Thymus (tissue), 11 donors: ENCODE results near the gene OLIG2. TPM values are rescaled to one million over a fixed set of nuclear protein-coding genes. Genes with fewer than 3 reads are reported as not detected.

Experiments
- DNase-seq, 9 donors: peaks; one replicate each; pipeline ENCODE4 v3.0.0-alpha.2; 2013; ENCODE audit warnings: low spot score in 9 of 9, low read depth in 6 of 9, missing footprints in 1 of 9
- H3K27ac ChIP-seq, 2 donors: one replicate each; pipeline ENCODE4 v1.5.1; 2013; ENCODE audit warnings: control low read depth in 1 of 2, low read depth in 1 of 2, low read length in 1 of 2, mild to moderate bottlenecking in 1 of 2, moderate library complexity in 1 of 2
- H3K27me3 ChIP-seq, 2 donors: one replicate each; pipeline ENCODE4 v1.5.1; 2013; ENCODE audit warnings: low read length in 1 of 2; ENCODE audit not compliant: control insufficient read depth in 2 of 2, insufficient read depth in 1 of 2
- H3K36me3 ChIP-seq, 2 donors: one replicate each; pipeline ENCODE4 v1.5.1; 2013; ENCODE audit warnings: low read length in 1 of 2, mild to moderate bottlenecking in 1 of 2, moderate library complexity in 1 of 2; ENCODE audit not compliant: control insufficient read depth in 2 of 2, insufficient read depth in 2 of 2
- H3K4me1 ChIP-seq, 2 donors: one replicate each; pipeline ENCODE4 v1.5.1; 2013; ENCODE audit warnings: low read length in 2 of 2; ENCODE audit not compliant: control insufficient read depth in 2 of 2, insufficient read depth in 2 of 2
- H3K4me3 ChIP-seq, 2 donors: one replicate each; pipeline ENCODE4 v1.5.1; 2013; ENCODE audit warnings: low read length in 2 of 2, control low read depth in 1 of 2, mild to moderate bottlenecking in 1 of 2
- H3K9me3 ChIP-seq, 2 donors: one replicate each; pipeline ENCODE4 v1.5.1; 2013; ENCODE audit warnings: low read length in 1 of 2, mild to moderate bottlenecking in 1 of 2; ENCODE audit not compliant: control insufficient read depth in 2 of 2, insufficient read depth in 1 of 2
- WGBS: extraction: QIAGEN DNeasy Blood & Tissue Kit; methylation state at CpG from one replicate; pipeline ENCODE4 v1.1.7; 2013; 5-methylcytosine and 5-hydroxymethylcytosine counted together
- polyA plus RNA-seq: library from polyadenylated mRNA; stranded (reverse); fragments of 200-250 nt; gene quantifications from one replicate; pipeline ENCODE4 v1.2.3, GENCODE V29; 2013
- total RNA-seq: library from RNA; stranded (reverse); fragments of 120-200 nt; gene quantifications from one replicate; pipeline ENCODE4 v1.2.4, GENCODE V29; 2013
- donor health status: healthy.

The OLIG2 gene
- total and polyA plus RNA-seq, 2 donors = 0.02 to 0.05 TPM

- DNase-seq = no peak
- H3K4me1 ChIP-seq = peaks cover 0 to 5% of the 10 kb centered on the region in 2 donors
- H3K27me3 ChIP-seq = peaks cover 95 to 99% of the 10 kb centered on the region in 2 donors
- no peak overlapping the region for H3K27ac ChIP-seq
- peaks cover 4 to 8% of the 10 kb centered on the region in 2 donors for H3K9me3 ChIP-seq
- WGBS = 3% methylated on average over 52 of the region's 52 CpGs
- no peak overlapping the region for H3K4me3 ChIP-seq
- H3K36me3 ChIP-seq = no peaks in the 10 kb centered on the region
Observed at GRCh38 chr21:33022828-33023573, 2.7 kb upstream of the OLIG2 start.

GRCh38 chr21:33023574-33024200 lies 2.0 kb upstream of the OLIG2 start:
- no peak overlapping the region for H3K27ac ChIP-seq
- peaks cover 4 to 8% of the 10 kb centered on the region in 2 donors for H3K9me3 ChIP-seq
- H3K36me3 ChIP-seq = no peaks in the 10 kb centered on the region
- DNase-seq = no peak
- peaks cover 0 to 5% of the 10 kb centered on the region in 2 donors for H3K4me1 ChIP-seq
- no peak overlapping the region for H3K4me3 ChIP-seq
- WGBS = 4% methylated on average over 49 of the region's 49 CpGs
- peaks cover 97 to 99% of the 10 kb centered on the region in 2 donors for H3K27me3 ChIP-seq

DNA sequence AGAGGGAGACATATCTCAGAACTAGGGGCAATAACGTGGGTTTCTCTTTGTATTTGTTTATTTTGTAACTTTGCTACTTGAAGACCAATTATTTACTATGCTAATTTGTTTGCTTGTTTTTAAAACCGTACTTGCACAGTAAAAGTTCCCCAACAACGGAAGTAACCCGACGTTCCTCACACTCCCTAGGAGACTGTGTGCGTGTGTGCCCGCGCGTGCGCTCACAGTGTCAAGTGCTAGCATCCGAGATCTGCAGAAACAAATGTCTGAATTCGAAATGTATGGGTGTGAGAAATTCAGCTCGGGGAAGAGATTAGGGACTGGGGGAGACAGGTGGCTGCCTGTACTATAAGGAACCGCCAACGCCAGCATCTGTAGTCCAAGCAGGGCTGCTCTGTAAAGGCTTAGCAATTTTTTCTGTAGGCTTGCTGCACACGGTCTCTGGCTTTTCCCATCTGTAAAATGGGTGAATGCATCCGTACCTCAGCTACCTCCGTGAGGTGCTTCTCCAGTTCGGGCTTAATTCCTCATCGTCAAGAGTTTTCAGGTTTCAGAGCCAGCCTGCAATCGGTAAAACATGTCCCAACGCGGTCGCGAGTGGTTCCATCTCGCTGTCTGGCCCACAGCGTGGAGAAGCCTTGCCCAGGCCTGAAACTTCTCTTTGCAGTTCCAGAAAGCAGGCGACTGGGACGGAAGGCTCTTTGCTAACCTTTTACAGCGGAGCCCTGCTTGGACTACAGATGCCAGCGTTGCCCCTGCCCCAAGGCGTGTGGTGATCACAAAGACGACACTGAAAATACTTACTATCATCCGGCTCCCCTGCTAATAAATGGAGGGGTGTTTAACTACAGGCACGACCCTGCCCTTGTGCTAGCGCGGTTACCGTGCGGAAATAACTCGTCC lies 1.3 kb upstream of the OLIG2 start:
- Histone ChIP-seq H3K27me3 (peaks cover 97 to 99% of the 10 kb centered on the region in 2 donors), H3K27ac (no peak overlapping the region), H3K36me3 (no peaks in the 10 kb centered on the region), H3K9me3 (peaks cover 4 to 8% of the 10 kb centered on the region in 2 donors), H3K4me1 (peaks cover 0 to 7% of the 10 kb centered on the region in 2 donors), H3K4me3 (no peak overlapping the region)
- peak in 1 of 9 donors; percentile 32 for DNase-seq
- WGBS = 12% methylated on average over 40 of the region's 40 CpGs

DNA sequence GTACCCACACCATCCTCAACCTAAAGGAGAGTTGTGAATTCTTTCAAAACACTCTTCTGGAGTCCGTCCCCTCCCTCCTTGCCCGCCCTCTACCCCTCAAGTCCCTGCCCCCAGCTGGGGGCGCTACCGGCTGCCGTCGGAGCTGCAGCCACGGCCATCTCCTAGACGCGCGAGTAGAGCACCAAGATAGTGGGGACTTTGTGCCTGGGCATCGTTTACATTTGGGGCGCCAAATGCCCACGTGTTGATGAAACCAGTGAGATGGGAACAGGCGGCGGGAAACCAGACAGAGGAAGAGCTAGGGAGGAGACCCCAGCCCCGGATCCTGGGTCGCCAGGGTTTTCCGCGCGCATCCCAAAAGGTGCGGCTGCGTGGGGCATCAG lies 638 bp upstream of the OLIG2 start:
- Histone ChIP-seq H3K4me3 (no peak overlapping the region), H3K9me3 (peaks cover 4 to 8% of the 10 kb centered on the region in 2 donors), H3K4me1 (peaks cover 0 to 8% of the 10 kb centered on the region in 2 donors), H3K27me3 (peaks cover 97 to 99% of the 10 kb centered on the region in 2 donors), H3K27ac (no peak overlapping the region), H3K36me3 (no peaks in the 10 kb centered on the region)
- DNase-seq = no peak
- 10% methylated on average over 22 of the region's 22 CpGs for WGBS

GRCh38 chr21:33026443-33026858 lies 716 bp downstream of the OLIG2 start:
- Histone ChIP-seq H3K4me1 (peaks cover 0 to 8% of the 10 kb centered on the region in 2 donors), H3K27ac (no peak overlapping the region), H3K36me3 (no peaks in the 10 kb centered on the region), H3K27me3 (peaks cover 96 to 99% of the 10 kb centered on the region in 2 donors), H3K9me3 (peaks cover 4 to 8% of the 10 kb centered on the region in 2 donors), H3K4me3 (no peak overlapping the region)
- 6% methylated on average over 21 of the region's 21 CpGs for WGBS
- no peak for DNase-seq

DNA sequence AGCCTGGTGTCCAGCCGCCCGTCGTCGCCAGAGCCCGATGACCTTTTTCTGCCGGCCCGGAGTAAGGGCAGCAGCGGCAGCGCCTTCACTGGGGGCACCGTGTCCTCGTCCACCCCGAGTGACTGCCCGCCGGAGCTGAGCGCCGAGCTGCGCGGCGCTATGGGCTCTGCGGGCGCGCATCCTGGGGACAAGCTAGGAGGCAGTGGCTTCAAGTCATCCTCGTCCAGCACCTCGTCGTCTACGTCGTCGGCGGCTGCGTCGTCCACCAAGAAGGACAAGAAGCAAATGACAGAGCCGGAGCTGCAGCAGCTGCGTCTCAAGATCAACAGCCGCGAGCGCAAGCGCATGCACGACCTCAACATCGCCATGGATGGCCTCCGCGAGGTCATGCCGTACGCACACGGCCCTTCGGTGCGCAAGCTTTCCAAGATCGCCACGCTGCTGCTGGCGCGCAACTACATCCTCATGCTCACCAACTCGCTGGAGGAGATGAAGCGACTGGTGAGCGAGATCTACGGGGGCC lies 1.2 kb downstream of the OLIG2 start:
- DNase-seq = no peak
- Histone ChIP-seq H3K4me3 (no peak overlapping the region), H3K27ac (no peak overlapping the region), H3K27me3 (peaks cover 96 to 99% of the 10 kb centered on the region in 2 donors), H3K9me3 (peaks cover 4 to 8% of the 10 kb centered on the region in 2 donors), H3K36me3 (no peaks in the 10 kb centered on the region), H3K4me1 (peaks cover 0 to 8% of the 10 kb centered on the region in 2 donors)
- 6% methylated on average over 54 of the region's 54 CpGs for WGBS

GRCh38 chr21:33027401-33028286 lies 1.9 kb downstream of the OLIG2 start:
- peaks cover 4 to 8% of the 10 kb centered on the region in 2 donors for H3K9me3 ChIP-seq
- 3% methylated on average over 85 of the region's 85 CpGs for WGBS
- H3K27ac ChIP-seq = no peak overlapping the region
- no peak overlapping the region for H3K4me3 ChIP-seq
- peaks cover 0 to 8% of the 10 kb centered on the region in 2 donors for H3K4me1 ChIP-seq
- no peaks in the 10 kb centered on the region for H3K36me3 ChIP-seq
- no peak for DNase-seq
- peaks cover 95 to 99% of the 10 kb centered on the region in 2 donors for H3K27me3 ChIP-seq

DNA sequence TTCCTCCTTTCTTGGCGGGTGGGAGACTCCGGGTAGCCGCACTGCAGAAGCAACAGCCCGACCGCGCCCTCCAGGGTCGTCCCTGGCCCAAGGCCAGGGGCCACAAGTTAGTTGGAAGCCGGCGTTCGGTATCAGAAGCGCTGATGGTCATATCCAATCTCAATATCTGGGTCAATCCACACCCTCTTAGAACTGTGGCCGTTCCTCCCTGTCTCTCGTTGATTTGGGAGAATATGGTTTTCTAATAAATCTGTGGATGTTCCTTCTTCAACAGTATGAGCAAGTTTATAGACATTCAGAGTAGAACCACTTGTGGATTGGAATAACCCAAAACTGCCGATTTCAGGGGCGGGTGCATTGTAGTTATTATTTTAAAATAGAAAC lies 2.5 kb downstream of the OLIG2 start:
- H3K4me1 ChIP-seq = peaks cover 0 to 8% of the 10 kb centered on the region in 2 donors
- DNase-seq = no peak
- H3K36me3 ChIP-seq = no peaks in the 10 kb centered on the region
- peaks cover 4 to 7% of the 10 kb centered on the region in 2 donors for H3K9me3 ChIP-seq
- WGBS = 6% methylated on average over 15 of the region's 15 CpGs
- H3K27me3 ChIP-seq = peaks cover 94 to 99% of the 10 kb centered on the region in 2 donors
- no peak overlapping the region for H3K27ac ChIP-seq
- no peak overlapping the region for H3K4me3 ChIP-seq
